ENCODE results near the gene SPAG17. TPM values are rescaled to one million over a fixed set of nuclear protein-coding genes. Genes with fewer than 3 reads are reported as not detected.

SPAG17 gene
- total RNA-seq, 1 experiment from 2014 or later: 0.52 TPM

GRCh38 chr1:118082984-118083383 is 102.0 kb downstream of the SPAG17 start (continued):
- TF ChIP-seq ZNF425 (CRISPR knock-in tag; conservative IDR thresholded peaks at IDR 0.05) (no peak), NFATC4 (CRISPR knock-in tag; IDR thresholded peaks at IDR 0.05) (no peak), ZNF121 (CRISPR knock-in tag; IDR thresholded peaks at IDR 0.05) (no peak), ZNF671 (CRISPR knock-in tag; IDR thresholded peaks at IDR 0.05) (no peak), NFE2L1 (CRISPR knock-in tag; IDR thresholded peaks at IDR 0.05) (no peak), FOXP4 (CRISPR knock-in tag; IDR thresholded peaks at IDR 0.05) (no peak), ATF1 (CRISPR knock-in tag; IDR thresholded peaks at IDR 0.05) (no peak), ERG (CRISPR knock-in tag; IDR thresholded peaks at IDR 0.05) (no peak), GABPB1 (CRISPR knock-in tag; IDR thresholded peaks at IDR 0.05) (no peak), E2F4 (CRISPR knock-in tag; IDR thresholded peaks at IDR 0.05; ENCODE audit: borderline replicate concordance, low read depth) (no peak), CBFB (CRISPR knock-in tag; IDR thresholded peaks at IDR 0.05; ENCODE audit: low read depth) (no peak), ATF6 (CRISPR knock-in tag; IDR thresholded peaks at IDR 0.05) (no peak)

GRCh38 chr1:118081387-118081786 is 103.6 kb downstream of the SPAG17 start:
- DNase-seq (ENCODE audit: low spot score) (no peak), ATAC-seq (no peak)
- TF ChIP-seq NFATC4 (CRISPR knock-in tag; IDR thresholded peaks at IDR 0.05) (no peak), ERG (CRISPR knock-in tag; IDR thresholded peaks at IDR 0.05) (no peak), E2F5 (CRISPR knock-in tag; IDR thresholded peaks at IDR 0.05) (no peak), NFE2L1 (CRISPR knock-in tag; IDR thresholded peaks at IDR 0.05) (no peak), GTF2I (CRISPR knock-in tag; conservative IDR thresholded peaks at IDR 0.05) (no peak), ARID4B (CRISPR knock-in tag; IDR thresholded peaks at IDR 0.05; ENCODE audit: borderline replicate concordance) (no peak), FOXP4 (CRISPR knock-in tag; IDR thresholded peaks at IDR 0.05) (no peak)
- Mint-ChIP-seq H3K27me3 (ENCODE audit: low read depth) (peaks cover 8% of the 10 kb centered on the region), H3K9me3 (no peaks in the 10 kb centered on the region), H3K27ac (no peak overlapping the region), H3K4me3 (no peak overlapping the region), H3K4me1 (peaks cover 43% of the 10 kb centered on the region), H3K36me3 (no peaks in the 10 kb centered on the region)
- CTCF ChIA-PET: no interaction called here
- POLR2A ChIA-PET: no interaction called here

All from WTC11 (cell line).